Vagina (tissue), 2 donors: ENCODE measurements around the gene CPN2.

Experiments
- CTCF ChIP-seq, 3 experiments: fragments of 450-650 bp in 2 of 3; fragments of 200-600 bp in 1 of 3; sonication (generic) in 1 of 3; IDR thresholded peaks; one replicate each; pipeline ENCODE4 v1.5.1; 2017 to 2019; ENCODE audit warnings: antibody characterized with exemption in 3 of 3, mild to moderate bottlenecking in 2 of 3, moderate library complexity in 2 of 3
- POLR2A ChIP-seq, 2 donors: fragments of 450-650 bp; IDR thresholded peaks; one replicate each; pipeline ENCODE4 v1.6.1; 2017; ENCODE audit warnings: antibody characterized with exemption in 2 of 2, mild to moderate bottlenecking in 2 of 2, moderate library complexity in 2 of 2
- POLR2AphosphoS5 ChIP-seq, 2 donors: sonication (generic); formaldehyde crosslinking; IDR thresholded peaks; one replicate each; pipeline ENCODE4 v1.9.0; 2017; ENCODE audit warnings: antibody characterized with exemption in 2 of 2, mild to moderate bottlenecking in 2 of 2, low read depth in 1 of 2; ENCODE audit not compliant: insufficient read depth in 1 of 2

GRCh38 chr3:194350726-194351071 lies 429 bp downstream of the CPN2 start:
- TF ChIP-seq POLR2A (IDR thresholded peaks at IDR 0.05): no peak
- TF ChIP-seq CTCF (IDR thresholded peaks at IDR 0.05): no peak
- no peak for TF ChIP-seq POLR2AphosphoS5 (IDR thresholded peaks at IDR 0.05; ENCODE audit: insufficient read depth in 1 of 2, low read depth in 1 of 2)
